ENCODE results near the gene MAPKAPK5. TPM values are rescaled to one million over a fixed set of nuclear protein-coding genes. Genes with fewer than 3 reads are reported as not detected.
A peak's percentile ranks its signal among the peaks of the same experiment; 100 is the strongest.

MAPKAPK5 gene
- total and polyA plus RNA-seq, 2 of the 13 experiments (the other 11 are each of a cell fraction or from before 2014, with no cell fraction given): 43.2 to 58.2 TPM

DNA sequence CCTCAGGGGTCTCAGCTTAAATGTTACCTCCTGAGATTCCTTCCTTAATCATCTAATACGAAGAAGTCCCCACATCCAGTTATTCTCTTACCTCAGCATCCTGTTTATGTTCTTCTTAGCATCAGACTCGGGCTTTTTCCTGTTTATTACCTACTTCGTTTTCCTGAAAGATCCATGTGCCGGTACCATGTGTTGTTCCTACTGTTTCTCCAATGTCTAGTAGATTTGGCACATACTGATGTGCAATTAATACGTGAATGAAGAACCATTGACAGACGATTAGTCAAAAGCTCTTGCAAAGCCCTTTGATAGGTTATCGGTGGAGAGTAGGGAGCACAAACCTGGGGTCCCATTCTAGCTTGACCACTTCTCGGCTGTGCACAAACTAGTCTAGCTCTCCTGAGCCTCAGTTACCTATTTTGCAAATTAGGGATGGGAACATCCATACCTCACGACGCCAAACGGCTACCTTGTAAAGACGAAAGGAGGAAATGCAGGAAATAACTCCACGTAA lies 735 bp upstream of the MAPKAPK5 start (continued):
- TF ChIP-seq, protein P1, sequence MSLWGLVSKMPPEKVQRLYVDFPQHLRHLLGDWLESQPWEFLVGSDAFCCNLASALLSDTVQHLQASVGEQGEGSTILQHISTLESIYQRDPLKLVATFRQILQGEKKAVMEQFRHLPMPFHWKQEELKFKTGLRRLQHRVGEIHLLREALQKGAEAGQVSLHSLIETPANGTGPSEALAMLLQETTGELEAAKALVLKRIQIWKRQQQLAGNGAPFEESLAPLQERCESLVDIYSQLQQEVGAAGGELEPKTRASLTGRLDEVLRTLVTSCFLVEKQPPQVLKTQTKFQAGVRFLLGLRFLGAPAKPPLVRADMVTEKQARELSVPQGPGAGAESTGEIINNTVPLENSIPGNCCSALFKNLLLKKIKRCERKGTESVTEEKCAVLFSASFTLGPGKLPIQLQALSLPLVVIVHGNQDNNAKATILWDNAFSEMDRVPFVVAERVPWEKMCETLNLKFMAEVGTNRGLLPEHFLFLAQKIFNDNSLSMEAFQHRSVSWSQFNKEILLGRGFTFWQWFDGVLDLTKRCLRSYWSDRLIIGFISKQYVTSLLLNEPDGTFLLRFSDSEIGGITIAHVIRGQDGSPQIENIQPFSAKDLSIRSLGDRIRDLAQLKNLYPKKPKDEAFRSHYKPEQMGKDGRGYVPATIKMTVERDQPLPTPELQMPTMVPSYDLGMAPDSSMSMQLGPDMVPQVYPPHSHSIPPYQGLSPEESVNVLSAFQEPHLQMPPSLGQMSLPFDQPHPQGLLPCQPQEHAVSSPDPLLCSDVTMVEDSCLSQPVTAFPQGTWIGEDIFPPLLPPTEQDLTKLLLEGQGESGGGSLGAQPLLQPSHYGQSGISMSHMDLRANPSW (CRISPR knock-in tag; IDR thresholded peaks at IDR 0.05; ENCODE audit: borderline replicate concordance): 0 out of 2 replicates have a peak, but pooled peaks have one; percentile 3
- TF ChIP-seq KMT2B (CRISPR knock-in tag; IDR thresholded peaks at IDR 0.05): no peak

DNA sequence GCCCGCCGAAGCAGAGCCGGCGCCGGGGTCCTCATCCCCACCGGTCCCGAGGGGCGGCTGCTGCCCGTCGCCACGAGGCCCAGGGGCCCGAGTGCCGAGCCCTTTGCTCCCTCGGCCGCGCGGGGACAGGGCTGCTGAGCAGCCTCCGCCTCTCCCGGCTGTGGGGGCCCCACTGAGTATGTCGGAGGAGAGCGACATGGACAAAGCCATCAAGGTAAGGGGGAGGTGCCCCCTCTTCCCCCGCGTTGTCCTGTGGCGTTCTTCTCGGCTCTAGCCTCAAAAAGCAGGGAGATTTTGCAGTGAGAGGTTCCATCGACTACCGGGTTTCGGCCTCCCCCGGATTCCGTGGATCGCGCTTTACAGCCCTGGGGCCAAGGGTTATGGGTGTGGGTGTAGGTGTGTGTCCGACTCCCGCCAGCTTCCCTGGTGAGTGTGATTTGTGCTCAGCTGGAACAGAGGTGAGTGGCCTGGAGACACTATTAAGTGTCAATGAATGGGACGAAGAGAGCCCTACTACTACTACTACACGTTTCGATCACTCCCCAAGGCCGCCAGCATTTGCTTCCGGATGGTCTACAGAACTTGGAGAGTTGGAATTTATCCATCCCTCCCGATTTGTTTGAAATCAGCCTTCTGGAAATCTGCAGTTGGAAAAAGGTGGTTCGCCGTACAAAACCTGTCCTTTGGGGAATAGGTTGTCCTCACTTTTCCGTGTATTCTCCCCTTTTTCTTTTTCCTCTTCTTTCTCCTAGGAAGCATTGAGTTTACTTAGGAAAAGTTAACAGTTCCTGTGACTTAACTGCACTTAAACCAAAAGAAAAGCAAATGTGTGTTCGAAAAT lies 748 bp downstream of the MAPKAPK5 start:
- H3K9me3 ChIP-seq (ENCODE audit: low read length): no peaks in the 10 kb centered on the region
- peaks cover 2 to 11% of the 10 kb centered on the region in 2 experiments; a peak in 3 of 5 replicates for H3K36me3 ChIP-seq (replicated peaks in 1 of 2; ENCODE audit: control insufficient read depth in 1 of 2, insufficient read depth in 2 of 2, low read length in 2 of 2)
- no peaks in the 10 kb centered on the region for H4K20me1 ChIP-seq (ENCODE audit: insufficient read depth, low read length)
- FAIRE-seq: no peak
- no peak overlapping the region for H2AFZ ChIP-seq (ENCODE audit: low read length)
- peak overlapping the region; percentile 97 for H3K9ac ChIP-seq (ENCODE audit: insufficient read depth, low read depth, low read length)
- H3K4me3 ChIP-seq (replicated peaks in 1 of 3; ENCODE audit: insufficient read depth in 1 of 3, low read depth in 2 of 3, low read length in 3 of 3): peak overlapping the region; percentile 77 to 97 (median 87)
- no peaks in the 10 kb centered on the region; a peak in 1 of 5 replicates for H3K27me3 ChIP-seq (ENCODE audit: control insufficient read depth in 1 of 2, insufficient read depth in 2 of 2, low read length in 2 of 2)
- in situ Hi-C loops (cut with HindIII; ENCODE audit: extremely low pct_ligation_motif_present, low pct_unique_long_range_greater_than_20kb) (no loop called here), intact Hi-C loops (cut with micrococcal nuclease; ENCODE audit: unreplicated experiment) (loop anchor here (10.0 kb wide), 1 partner anchor 172 kb away; the partner anchor contains the start of genes ERP29 and TMEM116)
- ChIA-PET POLR2A (interaction anchor here (1.4 to 2.2 kb wide), 3 partner anchors 30 to 281 kb away, joined by 4 to 8 read pairs (median 6); partner anchors contain the start of gene TMEM116), CTCF (ENCODE audit: low intra/inter-chr PET ratio, low total read pairs) (no interaction called here)
- H3K27ac ChIP-seq (ENCODE audit: extremely low read length, insufficient read depth, low read length): peak overlapping the region; percentile 87
- no TSS peak for BruUV-seq (replicated peaks)
- peak; percentile 18 for DNase-seq (ENCODE audit: low spot score)
- WGBS (ENCODE audit: low lambda C conversion rate): 3% methylated on average over 10 of the region's 44 CpGs
- H3K79me2 ChIP-seq (ENCODE audit: insufficient read depth, low read length): peaks cover 62% of the 10 kb centered on the region
- H3K4me2 ChIP-seq (ENCODE audit: low read depth, low read length): peak overlapping the region; percentile 83
- ATAC-seq: peak; percentile 64
- H3K4me1 ChIP-seq (ENCODE audit: insufficient read depth, low read length): peaks cover 41% of the 10 kb centered on the region
- TF ChIP-seq HNRNPLL (IDR thresholded peaks at IDR 0.05; ENCODE audit: low read depth, low read length, poor library complexity, severe bottlenecking): peak; percentile 5
- TF ChIP-seq, protein P2, sequence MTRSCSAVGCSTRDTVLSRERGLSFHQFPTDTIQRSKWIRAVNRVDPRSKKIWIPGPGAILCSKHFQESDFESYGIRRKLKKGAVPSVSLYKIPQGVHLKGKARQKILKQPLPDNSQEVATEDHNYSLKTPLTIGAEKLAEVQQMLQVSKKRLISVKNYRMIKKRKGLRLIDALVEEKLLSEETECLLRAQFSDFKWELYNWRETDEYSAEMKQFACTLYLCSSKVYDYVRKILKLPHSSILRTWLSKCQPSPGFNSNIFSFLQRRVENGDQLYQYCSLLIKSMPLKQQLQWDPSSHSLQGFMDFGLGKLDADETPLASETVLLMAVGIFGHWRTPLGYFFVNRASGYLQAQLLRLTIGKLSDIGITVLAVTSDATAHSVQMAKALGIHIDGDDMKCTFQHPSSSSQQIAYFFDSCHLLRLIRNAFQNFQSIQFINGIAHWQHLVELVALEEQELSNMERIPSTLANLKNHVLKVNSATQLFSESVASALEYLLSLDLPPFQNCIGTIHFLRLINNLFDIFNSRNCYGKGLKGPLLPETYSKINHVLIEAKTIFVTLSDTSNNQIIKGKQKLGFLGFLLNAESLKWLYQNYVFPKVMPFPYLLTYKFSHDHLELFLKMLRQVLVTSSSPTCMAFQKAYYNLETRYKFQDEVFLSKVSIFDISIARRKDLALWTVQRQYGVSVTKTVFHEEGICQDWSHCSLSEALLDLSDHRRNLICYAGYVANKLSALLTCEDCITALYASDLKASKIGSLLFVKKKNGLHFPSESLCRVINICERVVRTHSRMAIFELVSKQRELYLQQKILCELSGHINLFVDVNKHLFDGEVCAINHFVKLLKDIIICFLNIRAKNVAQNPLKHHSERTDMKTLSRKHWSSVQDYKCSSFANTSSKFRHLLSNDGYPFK (CRISPR knock-in tag; IDR thresholded peaks at IDR 0.05; ENCODE audit: borderline replicate concordance): 0 out of 2 replicates have a peak, but pooled peaks have one; percentile 11
- no peak for TF ChIP-seq FOXJ3 (CRISPR knock-in tag; IDR thresholded peaks at IDR 0.05; ENCODE audit: borderline replicate concordance)
- TF ChIP-seq, protein P3, sequence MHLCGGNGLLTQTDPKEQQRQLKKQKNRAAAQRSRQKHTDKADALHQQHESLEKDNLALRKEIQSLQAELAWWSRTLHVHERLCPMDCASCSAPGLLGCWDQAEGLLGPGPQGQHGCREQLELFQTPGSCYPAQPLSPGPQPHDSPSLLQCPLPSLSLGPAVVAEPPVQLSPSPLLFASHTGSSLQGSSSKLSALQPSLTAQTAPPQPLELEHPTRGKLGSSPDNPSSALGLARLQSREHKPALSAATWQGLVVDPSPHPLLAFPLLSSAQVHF (CRISPR knock-in tag; IDR thresholded peaks at IDR 0.05): no peak
- TF ChIP-seq, protein P4, sequence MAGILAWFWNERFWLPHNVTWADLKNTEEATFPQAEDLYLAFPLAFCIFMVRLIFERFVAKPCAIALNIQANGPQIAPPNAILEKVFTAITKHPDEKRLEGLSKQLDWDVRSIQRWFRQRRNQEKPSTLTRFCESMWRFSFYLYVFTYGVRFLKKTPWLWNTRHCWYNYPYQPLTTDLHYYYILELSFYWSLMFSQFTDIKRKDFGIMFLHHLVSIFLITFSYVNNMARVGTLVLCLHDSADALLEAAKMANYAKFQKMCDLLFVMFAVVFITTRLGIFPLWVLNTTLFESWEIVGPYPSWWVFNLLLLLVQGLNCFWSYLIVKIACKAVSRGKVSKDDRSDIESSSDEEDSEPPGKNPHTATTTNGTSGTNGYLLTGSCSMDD (CRISPR knock-in tag; IDR thresholded peaks at IDR 0.05): no peak
- TF ChIP-seq, protein P5, sequence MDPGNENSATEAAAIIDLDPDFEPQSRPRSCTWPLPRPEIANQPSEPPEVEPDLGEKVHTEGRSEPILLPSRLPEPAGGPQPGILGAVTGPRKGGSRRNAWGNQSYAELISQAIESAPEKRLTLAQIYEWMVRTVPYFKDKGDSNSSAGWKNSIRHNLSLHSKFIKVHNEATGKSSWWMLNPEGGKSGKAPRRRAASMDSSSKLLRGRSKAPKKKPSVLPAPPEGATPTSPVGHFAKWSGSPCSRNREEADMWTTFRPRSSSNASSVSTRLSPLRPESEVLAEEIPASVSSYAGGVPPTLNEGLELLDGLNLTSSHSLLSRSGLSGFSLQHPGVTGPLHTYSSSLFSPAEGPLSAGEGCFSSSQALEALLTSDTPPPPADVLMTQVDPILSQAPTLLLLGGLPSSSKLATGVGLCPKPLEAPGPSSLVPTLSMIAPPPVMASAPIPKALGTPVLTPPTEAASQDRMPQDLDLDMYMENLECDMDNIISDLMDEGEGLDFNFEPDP (CRISPR knock-in tag; conservative IDR thresholded peaks at IDR 0.05): 0 out of 2 replicates have a peak, but pooled peaks have one; percentile 36
- TF ChIP-seq, protein P6, sequence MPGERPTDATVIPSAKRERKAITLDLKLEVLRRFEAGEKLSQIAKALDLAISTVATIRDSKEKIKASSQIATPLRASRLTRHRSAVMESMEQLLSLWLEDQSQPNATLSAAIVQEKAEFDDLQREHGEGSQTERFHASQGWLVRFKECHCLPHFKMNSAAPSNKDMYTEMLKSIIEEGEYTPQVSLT (CRISPR knock-in tag; IDR thresholded peaks at IDR 0.05; ENCODE audit: borderline replicate concordance, low read depth): no peak

Data from HepG2 (cell line).